Lung (tissue), 12 donors: ENCODE measurements around the gene TXNRD3. TPM values are rescaled to one million over a fixed set of nuclear protein-coding genes. Genes with fewer than 3 reads are reported as not detected.

Experiments used
- ATAC-seq: fragments of 200-7000 bp; cut with Tn5 transposase; one replicate; pipeline ENCODE4 v1.9.1; 2020; ENCODE audit warnings: moderate number of reproducible peaks; ENCODE audit not compliant: insufficient read depth, low FRiP score
- DNase-seq, 3 donors: peaks; one replicate each; pipeline ENCODE4 v3.0.0-alpha.2; 2013 to 2017
- H3K27ac ChIP-seq, 2 donors: one replicate each; pipeline ENCODE4 v1.5.1; 2013; ENCODE audit warnings: mild to moderate bottlenecking in 2 of 2, moderate library complexity in 2 of 2, control low read depth in 1 of 2, inconsistent platforms in 1 of 2, low read depth in 1 of 2, low read length in 1 of 2
- H3K27me3 ChIP-seq, 3 donors: one replicate each; pipeline ENCODE4 v1.5.1; 2013; ENCODE audit warnings: low read length in 2 of 3; ENCODE audit not compliant: control insufficient read depth in 3 of 3, insufficient read depth in 3 of 3
- H3K36me3 ChIP-seq, 4 donors: one replicate each; pipeline ENCODE4 v1.5.1; 2013; ENCODE audit warnings: low read length in 4 of 4, mild to moderate bottlenecking in 1 of 4, moderate library complexity in 1 of 4; ENCODE audit not compliant: control insufficient read depth in 4 of 4, insufficient read depth in 4 of 4
- H3K4me1 ChIP-seq, 5 donors: one replicate each; pipeline ENCODE4 v1.5.1; 2013; ENCODE audit warnings: low read length in 5 of 5, mild to moderate bottlenecking in 2 of 5, moderate library complexity in 1 of 5; ENCODE audit not compliant: control insufficient read depth in 5 of 5, insufficient read depth in 5 of 5
- H3K4me3 ChIP-seq: one replicate; pipeline ENCODE4 v1.5.1; 2013; ENCODE audit warnings: mild to moderate bottlenecking, control low read depth, moderate library complexity
- H3K9ac ChIP-seq, 2 donors: one replicate each; pipeline ENCODE4 v1.5.1; 2013; ENCODE audit warnings: low read length in 2 of 2, control low read depth in 1 of 2; ENCODE audit not compliant: insufficient read depth in 1 of 2
- H3K9me3 ChIP-seq, 4 donors: one replicate each; pipeline ENCODE4 v1.5.1; 2013; ENCODE audit warnings: low read length in 3 of 4, mild to moderate bottlenecking in 1 of 4, moderate library complexity in 1 of 4; ENCODE audit not compliant: control insufficient read depth in 4 of 4, insufficient read depth in 3 of 4
- CTCF ChIP-seq: IDR thresholded peaks from 2 replicates; pipeline ENCODE4 v1.5.1; 2012; ENCODE audit warnings: mild to moderate bottlenecking; ENCODE audit errors: control extremely low read depth, extremely low read depth
- WGBS, 2 donors: extraction: QIAGEN DNeasy Blood & Tissue Kit; methylation state at CpG; one replicate each; pipeline ENCODE4 v1.1.7; 2013; 5-methylcytosine and 5-hydroxymethylcytosine counted together
- polyA plus RNA-seq, 2 donors: library from polyadenylated mRNA; stranded (reverse); fragments of 200-250 nt; gene quantifications; one replicate each; pipeline ENCODE4 v1.2.1, GENCODE V29; 2013
- total RNA-seq, 2 donors: library from RNA; depleted of rRNA in 1 of 2; stranded (reverse); fragments of >200 nt in 1 of 2; gene quantifications; one replicate each; pipeline ENCODE4 v1.2.1, GENCODE V29; 2014 to 2021
- donor health status: control.
- donor health status: control.
- donor health status: Bipolar disorder and iron deficiency.
- donor health status: healthy.
- donor health status: DM: yes; HTN: yes; CAD: no.

TXNRD3 gene
- total and polyA plus RNA-seq, 4 donors = 6.3 to 17.0 (median 10.4) TPM

GRCh38 chr3:126679318-126679751 lies 24.4 kb upstream of the TXNRD3 start:
- H3K9me3 ChIP-seq = no peaks in the 10 kb centered on the region
- peak; percentile 93 for TF ChIP-seq CTCF
- WGBS, 2 donors = 5% methylated on average over 20 of the region's 20 CpGs

DNA sequence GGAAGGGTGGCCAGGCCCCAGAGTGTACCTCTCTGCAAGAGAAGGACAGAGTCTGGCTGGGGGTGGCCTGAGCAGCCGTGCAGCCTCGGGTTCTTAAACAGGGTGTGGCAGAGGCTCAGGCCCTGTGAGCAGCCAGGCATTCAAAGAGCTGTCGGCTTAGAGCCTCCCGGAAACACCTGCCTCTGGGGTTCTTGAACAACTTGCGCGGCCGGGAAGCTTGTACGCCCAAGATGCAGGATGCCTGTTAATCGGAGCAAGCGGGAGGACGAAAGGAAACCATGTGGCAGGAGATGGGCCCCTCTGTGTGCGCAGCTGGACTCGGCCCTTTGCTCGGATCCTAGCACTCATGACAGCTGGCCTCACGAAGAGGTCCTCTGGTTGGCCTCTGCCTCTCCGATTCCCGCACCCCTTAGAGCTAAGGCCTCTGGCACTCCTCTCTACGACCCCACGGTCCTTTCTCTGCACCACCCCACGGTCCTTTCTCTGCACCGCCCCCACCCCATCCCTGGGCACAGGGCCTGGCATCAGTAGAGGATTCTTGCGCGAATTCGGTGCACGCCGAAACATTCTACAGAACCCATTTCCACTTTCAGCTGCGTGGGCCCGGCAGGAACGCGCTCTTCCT lies 23.9 kb upstream of the TXNRD3 start:
- no peaks in the 10 kb centered on the region for H3K36me3 ChIP-seq
- peak overlapping the region in 1 of 2 donors; percentile 14 for H3K27ac ChIP-seq
- H3K4me3 ChIP-seq = no peak overlapping the region
- DNase-seq (no peak), ATAC-seq (peak; percentile 10)
- peaks cover 3 to 20% (median 4%) of the 10 kb centered on the region in 3 donors for H3K27me3 ChIP-seq
- no peak for TF ChIP-seq CTCF
- WGBS, 2 donors = 18 to 31% methylated on average over 30 of the region's 30 CpGs
- H3K9ac ChIP-seq = no peak overlapping the region
- H3K9me3 ChIP-seq = no peaks in the 10 kb centered on the region
- H3K4me1 ChIP-seq = peaks cover 0 to 15% (median 2%) of the 10 kb centered on the region in 5 donors

More at GRCh38 chr3:126679318-126679751, 24.4 kb upstream of the TXNRD3 start:
- Histone ChIP-seq H3K9ac (no peak overlapping the region), H3K27me3 (peaks cover 3 to 20% (median 4%) of the 10 kb centered on the region in 3 donors), H3K4me3 (no peak overlapping the region), H3K4me1 (peaks cover 0 to 18% (median 2%) of the 10 kb centered on the region in 5 donors), H3K27ac (no peak overlapping the region), H3K36me3 (no peaks in the 10 kb centered on the region)
- DNase-seq = peak; percentile 77 to 84 (median 80)
- ATAC-seq = peak; percentile 78

DNA sequence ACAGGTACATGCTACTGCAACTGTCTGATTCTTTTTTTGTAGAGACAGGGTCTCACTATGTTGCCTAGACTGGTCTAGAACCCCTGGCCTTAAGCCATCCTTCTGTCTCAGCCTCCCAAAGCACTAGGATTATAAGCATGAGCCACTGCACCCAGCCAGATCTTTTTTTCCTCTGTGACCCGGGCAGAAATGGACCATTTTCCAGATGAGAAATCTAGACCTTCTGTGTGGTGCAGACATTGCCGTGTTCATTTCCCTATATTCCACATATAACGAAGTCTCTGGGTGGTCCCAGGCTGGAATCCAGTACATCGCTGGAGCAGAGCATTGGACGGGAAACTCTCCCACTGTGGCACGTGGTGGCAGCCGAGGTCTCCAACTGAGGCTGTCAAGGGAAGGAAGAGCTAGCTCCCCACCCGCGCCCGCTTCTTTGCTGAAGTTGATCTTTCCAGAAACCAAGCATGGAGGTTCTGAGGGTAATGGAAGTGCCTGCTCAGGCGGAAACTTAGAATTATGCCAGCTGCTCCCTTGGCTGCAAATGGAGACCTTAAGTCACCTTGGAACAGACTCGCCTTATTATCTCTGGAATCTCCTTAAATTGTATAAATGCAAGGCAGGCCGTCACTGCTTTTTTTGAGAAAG lies 23.1 kb upstream of the TXNRD3 start:
- WGBS, 2 donors = 84 to 87% methylated on average over 13 of the region's 13 CpGs
- no peak for TF ChIP-seq CTCF
- ATAC-seq = no peak
- H3K9me3 ChIP-seq = no peaks in the 10 kb centered on the region
- H3K4me1 ChIP-seq = peaks cover 0 to 14% (median 2%) of the 10 kb centered on the region in 5 donors
- DNase-seq = no peak
- H3K27me3 ChIP-seq = peaks cover 3 to 20% (median 4%) of the 10 kb centered on the region in 3 donors
- H3K9ac ChIP-seq = no peak overlapping the region
- no peak overlapping the region for H3K27ac ChIP-seq
- no peak overlapping the region for H3K4me3 ChIP-seq
- H3K36me3 ChIP-seq = no peaks in the 10 kb centered on the region
